KOPT-K1 (cell line): ENCODE measurements around the gene NME8.

Experiments
- H3K27ac ChIP-seq: fragments of 200-600 bp; sonication (generic); 2 replicates; pipeline ENCODE4 v1.5.1; 2016; ENCODE audit warnings: antibody characterized with exemption, mild to moderate bottlenecking, low read depth, low read length; ENCODE audit not compliant: poor library complexity, severe bottlenecking
- H3K36me3 ChIP-seq: fragments of 200-600 bp; sonication (generic); 2 replicates; pipeline ENCODE4 v1.5.1; 2017; ENCODE audit warnings: antibody characterized with exemption, mild to moderate bottlenecking, low read length, moderate library complexity; ENCODE audit not compliant: insufficient read depth
- H3K9me3 ChIP-seq: fragments of 200-600 bp; sonication (generic); 2 replicates; pipeline ENCODE4 v1.5.1; 2017; ENCODE audit warnings: antibody characterized with exemption, low read length, mild to moderate bottlenecking; ENCODE audit not compliant: insufficient read depth, poor library complexity, severe bottlenecking

NME8 gene

DNA sequence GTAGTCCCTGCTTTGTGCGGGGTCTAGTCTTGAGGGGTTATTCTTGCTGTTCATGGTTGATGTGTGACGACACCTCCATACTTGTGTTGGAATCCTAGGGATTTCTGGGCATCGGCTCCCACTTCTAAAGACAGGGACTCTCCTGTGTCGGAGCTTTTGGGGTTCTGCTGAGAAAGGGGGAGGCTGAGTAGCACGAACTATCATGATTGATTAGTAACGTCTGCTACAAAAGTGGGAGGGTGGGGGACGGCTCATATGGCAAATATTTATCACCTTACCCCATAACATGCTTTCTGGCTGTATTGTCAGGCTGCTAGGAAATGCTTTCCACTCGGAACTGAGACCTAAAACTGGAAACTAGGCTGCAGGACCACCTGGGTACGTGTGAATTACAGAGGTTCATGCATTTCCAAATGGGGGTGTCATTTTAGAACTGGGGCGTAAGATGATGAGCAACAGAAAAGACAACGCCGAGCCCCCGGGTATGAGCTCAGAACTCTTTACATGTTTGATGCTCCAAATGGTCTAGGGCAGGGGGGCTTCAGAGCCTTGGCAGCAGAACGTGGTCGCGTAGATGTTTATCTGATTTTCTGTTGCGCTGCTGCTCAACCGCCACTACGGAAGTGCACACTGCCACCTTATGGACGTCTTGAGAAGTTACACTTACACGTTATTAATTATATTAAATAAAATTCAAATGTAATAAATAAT, 15.1 kb upstream of the NME8 start:
- no peaks in the 10 kb centered on the region for H3K36me3 ChIP-seq
- H3K27ac ChIP-seq = no peak overlapping the region

GRCh38 chr7:37833818-37834146, 14.6 kb upstream of the NME8 start:
- no peaks in the 10 kb centered on the region for H3K9me3 ChIP-seq
- H3K36me3 ChIP-seq = no peaks in the 10 kb centered on the region
- no peak overlapping the region for H3K27ac ChIP-seq

More for the DNA sequence above, 15.1 kb upstream of the NME8 start:
- no peaks in the 10 kb centered on the region for H3K9me3 ChIP-seq

DNA sequence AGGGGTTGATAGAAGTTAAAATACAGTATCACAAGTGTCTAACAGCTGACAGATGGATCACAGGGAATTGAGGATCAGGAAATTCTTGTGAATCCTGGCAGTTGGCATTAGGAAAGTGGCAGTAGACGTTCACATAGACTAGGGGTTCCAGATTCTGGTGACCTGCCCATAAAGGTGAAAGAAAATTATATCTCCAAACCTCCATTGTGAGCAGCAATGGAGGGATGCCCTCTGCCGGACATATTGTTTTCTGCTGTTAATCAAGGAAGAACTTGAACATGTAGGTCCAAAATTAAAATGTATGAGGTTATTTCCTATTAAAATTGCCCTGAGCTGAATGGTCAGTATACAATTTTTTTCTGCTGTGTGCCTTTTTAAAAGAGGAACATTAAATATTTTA, 5.1 kb downstream of the NME8 start:
- Histone ChIP-seq H3K9me3 (no peaks in the 10 kb centered on the region), H3K27ac (no peak overlapping the region), H3K36me3 (no peaks in the 10 kb centered on the region)

GRCh38 chr7:37882086-37882485, 33.7 kb downstream of the NME8 start:
- Histone ChIP-seq H3K36me3 (no peaks in the 10 kb centered on the region), H3K9me3 (no peaks in the 10 kb centered on the region)

DNA sequence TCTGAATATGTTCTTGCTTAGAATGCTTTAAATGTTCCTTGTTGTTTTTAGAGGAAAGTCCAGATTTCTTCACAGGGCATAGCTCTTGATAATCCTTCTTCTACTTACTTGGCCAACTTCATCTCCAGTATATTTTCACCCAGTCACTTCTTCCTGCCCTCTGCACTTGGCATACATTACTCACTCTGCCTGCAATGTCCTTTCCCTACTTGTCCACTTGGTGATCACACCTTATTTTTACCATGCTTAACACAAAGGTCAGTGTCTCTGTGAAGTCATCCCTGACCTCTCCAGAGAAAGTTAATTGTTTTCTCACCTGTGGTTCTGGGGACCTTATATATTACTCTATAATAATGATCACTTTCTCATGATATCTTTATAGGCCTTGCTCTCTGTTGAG, 45.0 kb downstream of the NME8 start:
- Histone ChIP-seq H3K36me3 (no peaks in the 10 kb centered on the region), H3K9me3 (no peaks in the 10 kb centered on the region), H3K27ac (no peak overlapping the region)

More at GRCh38 chr7:37882086-37882485, 33.7 kb downstream of the NME8 start:
- H3K27ac ChIP-seq = no peak overlapping the region

DNA sequence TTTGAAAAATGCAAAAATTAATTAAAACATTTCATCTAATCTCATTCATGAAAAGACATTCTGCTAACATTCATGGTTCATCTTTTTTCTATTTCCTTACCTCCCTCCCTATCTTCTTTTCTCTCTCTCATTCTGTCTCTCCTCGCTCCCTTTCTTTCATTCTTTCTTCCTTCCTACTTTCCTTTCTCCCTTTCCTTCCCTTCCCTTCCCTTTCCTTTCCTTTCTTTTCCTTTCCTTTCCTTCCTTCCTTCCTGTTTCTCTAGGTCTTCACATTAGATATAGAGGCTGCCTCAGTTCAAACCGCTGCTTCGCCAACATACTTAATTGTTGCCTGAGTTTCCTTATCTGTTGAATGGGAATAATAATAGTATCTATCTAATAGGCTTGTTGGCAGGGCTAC, 46.3 kb downstream of the NME8 start:
- H3K27ac ChIP-seq = no peak overlapping the region
- no peaks in the 10 kb centered on the region for H3K36me3 ChIP-seq
- no peaks in the 10 kb centered on the region for H3K9me3 ChIP-seq

DNA sequence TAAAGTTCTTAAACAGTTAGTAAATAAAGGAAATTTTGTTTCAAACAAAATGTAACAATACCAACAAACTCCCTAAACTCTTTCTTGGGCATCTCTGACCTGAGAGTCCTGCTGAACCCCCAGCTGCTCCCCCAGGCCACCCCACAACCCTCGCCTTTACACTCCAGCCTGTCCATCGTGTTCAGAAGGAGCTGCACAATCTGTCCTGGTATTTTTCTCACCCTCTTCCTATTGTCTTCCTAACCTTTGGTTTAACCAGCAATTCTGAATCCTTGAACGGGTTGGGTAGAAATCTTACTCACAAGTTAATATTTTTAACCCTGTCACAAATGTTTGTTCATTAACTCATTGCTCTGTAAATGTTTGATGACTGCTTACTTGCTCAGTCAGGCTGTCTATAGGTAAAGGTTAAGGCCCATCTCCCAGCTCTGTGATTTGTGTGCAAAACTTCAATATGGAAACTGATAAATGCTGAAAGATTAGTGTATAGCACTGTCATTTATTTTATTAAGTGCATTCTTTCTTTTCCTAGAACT, 51.4 kb downstream of the NME8 start:
- Histone ChIP-seq H3K9me3 (no peaks in the 10 kb centered on the region), H3K27ac (no peak overlapping the region)

GRCh38 chr7:37901236-37901827, 52.9 kb downstream of the NME8 start:
- Histone ChIP-seq H3K27ac (no peak overlapping the region), H3K36me3 (no peaks in the 10 kb centered on the region), H3K9me3 (no peaks in the 10 kb centered on the region)

More for the DNA sequence above, 51.4 kb downstream of the NME8 start:
- H3K36me3 ChIP-seq = no peaks in the 10 kb centered on the region

GRCh38 chr7:37901890-37902524, 53.6 kb downstream of the NME8 start:
- no peak overlapping the region for H3K27ac ChIP-seq
- no peaks in the 10 kb centered on the region for H3K9me3 ChIP-seq
- H3K36me3 ChIP-seq = no peaks in the 10 kb centered on the region

DNA sequence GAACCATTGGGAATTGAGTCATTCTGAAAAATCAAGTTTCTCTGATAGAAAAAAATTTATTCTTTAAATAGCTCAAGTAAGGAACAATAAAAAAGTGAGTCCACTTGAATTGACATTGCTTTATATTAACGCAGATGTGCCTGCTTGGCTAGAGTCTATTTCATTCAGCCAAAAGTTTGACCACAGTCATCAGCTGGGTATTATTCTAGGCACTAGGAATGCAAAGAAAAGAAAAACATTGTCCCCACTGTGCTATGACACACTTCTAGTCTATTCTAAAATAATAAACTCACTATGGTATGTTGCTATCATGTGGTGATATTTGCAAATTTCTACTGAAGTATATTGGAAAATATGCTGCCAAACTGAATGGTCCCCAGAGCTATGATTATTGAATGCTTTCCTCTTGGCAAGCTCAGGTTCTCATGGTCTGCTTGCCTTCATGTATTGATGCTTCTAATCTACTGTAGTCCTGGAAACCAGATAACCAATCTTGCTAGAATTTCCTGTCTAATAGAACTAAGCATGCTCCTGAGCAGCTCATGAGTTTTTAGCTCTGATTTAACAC, 59.9 kb downstream of the NME8 start:
- Histone ChIP-seq H3K27ac (no peak overlapping the region), H3K36me3 (no peaks in the 10 kb centered on the region), H3K9me3 (no peaks in the 10 kb centered on the region)

GRCh38 chr7:37912756-37913155, 64.4 kb downstream of the NME8 start:
- Histone ChIP-seq H3K36me3 (no peaks in the 10 kb centered on the region), H3K27ac (no peak overlapping the region), H3K9me3 (no peaks in the 10 kb centered on the region)

GRCh38 chr7:37915438-37915837, 67.0 kb downstream of the NME8 start:
- H3K27ac ChIP-seq = no peak overlapping the region

GRCh38 chr7:37916017-37916672, 67.7 kb downstream of the NME8 start:
- Histone ChIP-seq H3K27ac (no peak overlapping the region), H3K9me3 (no peaks in the 10 kb centered on the region), H3K36me3 (no peaks in the 10 kb centered on the region)

More at GRCh38 chr7:37915438-37915837, 67.0 kb downstream of the NME8 start:
- Histone ChIP-seq H3K36me3 (no peaks in the 10 kb centered on the region), H3K9me3 (no peaks in the 10 kb centered on the region)

DNA sequence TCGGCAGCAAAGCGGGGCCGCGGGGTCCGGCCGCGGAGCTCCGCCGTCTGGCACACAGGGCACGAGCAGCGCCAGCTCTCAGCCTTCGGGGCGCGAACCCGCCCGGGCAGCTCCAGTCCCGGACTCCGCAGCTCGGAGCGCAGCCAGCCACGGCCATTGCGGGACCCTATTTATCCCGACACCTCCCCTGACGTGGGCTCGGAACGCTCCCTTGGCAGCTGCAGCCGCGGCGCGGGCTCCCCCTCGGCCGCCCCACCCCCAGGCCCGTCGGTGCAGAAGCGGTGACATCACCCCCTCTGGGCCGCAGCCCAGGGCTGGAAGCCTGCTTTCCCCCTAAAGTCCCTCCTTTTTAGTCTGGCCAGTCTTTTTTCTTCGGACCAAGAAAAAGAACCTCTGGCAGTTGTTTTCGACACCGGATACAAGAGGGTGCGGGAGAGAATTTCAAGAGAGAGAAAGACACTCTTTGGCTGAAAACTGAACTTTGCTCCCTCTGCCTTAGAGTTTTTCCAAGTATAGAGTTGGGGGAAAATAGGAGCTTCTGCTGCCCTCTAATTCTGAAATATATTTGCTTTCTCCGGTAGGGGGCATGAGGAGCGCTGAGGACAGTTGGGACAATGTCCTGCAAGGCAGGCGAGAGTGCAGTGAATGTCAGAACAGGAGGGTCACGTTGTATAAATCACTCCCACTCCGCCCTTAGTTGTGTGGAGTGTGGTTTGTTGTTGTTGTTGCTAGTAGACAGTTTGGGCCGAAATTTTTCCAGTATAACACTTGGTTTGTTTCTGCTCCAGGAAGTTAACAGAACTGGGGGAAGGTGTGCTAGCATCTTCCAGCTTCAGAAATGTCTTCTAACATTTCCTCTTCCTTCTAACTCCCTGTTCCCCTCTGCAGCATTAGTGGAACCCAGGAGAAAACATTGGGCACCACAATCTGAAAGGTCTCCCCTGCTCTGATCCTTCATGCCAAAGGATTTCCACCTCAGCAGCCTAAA, 68.6 kb downstream of the NME8 start, which contains the start of gene SFRP4:
SFRP4 (minus strand) TSS at position 145 of the 988 bp plus-strand sequence. CDS start 280 bp downstream, outside the sequence.
- Histone ChIP-seq H3K9me3 (no peaks in the 10 kb centered on the region), H3K36me3 (no peaks in the 10 kb centered on the region), H3K27ac (no peak within 1 kb of the TSS)
